Spleen (tissue), 7 donors: ENCODE results near the gene HSPA5.

Experiments
- POLR2A ChIP-seq, 3 donors: fragments of 450-650 bp; IDR thresholded peaks; one replicate each; pipeline ENCODE4 v1.5.1; 2017; ENCODE audit warnings: antibody characterized with exemption in 3 of 3, mild to moderate bottlenecking in 1 of 3
- POLR2AphosphoS5 ChIP-seq, 3 donors: sonication (generic); formaldehyde crosslinking; IDR thresholded peaks; one replicate each; pipeline ENCODE4 v1.5.1; 2017; ENCODE audit warnings: antibody characterized with exemption in 3 of 3
- TF ChIP-seq, protein P1 (sequence below), 11 experiments: fragments of 200-600 bp in 7 of 11; fragments of 450-650 bp in 4 of 11; sonication (generic) in 4 of 11; IDR thresholded peaks in 8 of 11; conservative IDR thresholded peaks in 3 of 11; 1 replicate in 7 of 11; 2 replicates in 4 of 11; pipeline versions ENCODE4 v1.4.0 to v1.8.0; 2016 to 2021; ENCODE audit warnings: antibody characterized with exemption in 11 of 11, inconsistent platforms in 4 of 11, mild to moderate bottlenecking in 1 of 11
- donor health status: DM: no; HTN: no; CAD: no; lungs with moderate emphysema.
- donor health status: DM: no; HTN: no; CAD: no.
- donor health status: DM: no; HTN: no; CAD: no.

DNA sequence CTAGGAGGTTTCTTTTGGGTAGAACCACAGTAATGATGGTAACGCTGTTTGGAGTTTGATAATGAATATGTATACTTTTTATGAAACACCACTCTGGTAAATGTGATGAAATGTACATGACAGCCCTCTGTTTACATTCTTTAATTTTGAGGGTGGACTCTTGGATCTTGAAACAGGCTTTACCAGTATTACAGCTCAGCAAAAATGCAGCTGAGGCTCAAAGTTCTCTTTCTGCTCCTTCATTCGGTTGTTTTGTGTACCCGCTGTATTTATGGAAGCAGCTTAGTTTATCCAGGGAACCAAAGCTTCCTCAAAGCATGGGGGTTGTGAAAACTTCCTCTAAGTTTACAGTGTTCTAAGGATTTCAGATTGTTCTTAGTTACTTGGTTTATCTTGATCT, 31.6 kb upstream of the HSPA5 start:
- TF ChIP-seq, protein P1, sequence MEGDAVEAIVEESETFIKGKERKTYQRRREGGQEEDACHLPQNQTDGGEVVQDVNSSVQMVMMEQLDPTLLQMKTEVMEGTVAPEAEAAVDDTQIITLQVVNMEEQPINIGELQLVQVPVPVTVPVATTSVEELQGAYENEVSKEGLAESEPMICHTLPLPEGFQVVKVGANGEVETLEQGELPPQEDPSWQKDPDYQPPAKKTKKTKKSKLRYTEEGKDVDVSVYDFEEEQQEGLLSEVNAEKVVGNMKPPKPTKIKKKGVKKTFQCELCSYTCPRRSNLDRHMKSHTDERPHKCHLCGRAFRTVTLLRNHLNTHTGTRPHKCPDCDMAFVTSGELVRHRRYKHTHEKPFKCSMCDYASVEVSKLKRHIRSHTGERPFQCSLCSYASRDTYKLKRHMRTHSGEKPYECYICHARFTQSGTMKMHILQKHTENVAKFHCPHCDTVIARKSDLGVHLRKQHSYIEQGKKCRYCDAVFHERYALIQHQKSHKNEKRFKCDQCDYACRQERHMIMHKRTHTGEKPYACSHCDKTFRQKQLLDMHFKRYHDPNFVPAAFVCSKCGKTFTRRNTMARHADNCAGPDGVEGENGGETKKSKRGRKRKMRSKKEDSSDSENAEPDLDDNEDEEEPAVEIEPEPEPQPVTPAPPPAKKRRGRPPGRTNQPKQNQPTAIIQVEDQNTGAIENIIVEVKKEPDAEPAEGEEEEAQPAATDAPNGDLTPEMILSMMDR (IDR thresholded peaks at IDR 0.05 in 8 of 11, conservative IDR thresholded peaks at IDR 0.05 in 3 of 11) = no peak
- TF ChIP-seq POLR2AphosphoS5 (IDR thresholded peaks at IDR 0.05) = no peak
- no peak for TF ChIP-seq POLR2A (IDR thresholded peaks at IDR 0.05)
